ENCODE results near the gene CTSO. TPM values are rescaled to one million over a fixed set of nuclear protein-coding genes. Genes with fewer than 3 reads are reported as not detected.

The CTSO gene, protein sequence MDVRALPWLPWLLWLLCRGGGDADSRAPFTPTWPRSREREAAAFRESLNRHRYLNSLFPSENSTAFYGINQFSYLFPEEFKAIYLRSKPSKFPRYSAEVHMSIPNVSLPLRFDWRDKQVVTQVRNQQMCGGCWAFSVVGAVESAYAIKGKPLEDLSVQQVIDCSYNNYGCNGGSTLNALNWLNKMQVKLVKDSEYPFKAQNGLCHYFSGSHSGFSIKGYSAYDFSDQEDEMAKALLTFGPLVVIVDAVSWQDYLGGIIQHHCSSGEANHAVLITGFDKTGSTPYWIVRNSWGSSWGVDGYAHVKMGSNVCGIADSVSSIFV
- total RNA-seq = 24.5 TPM

- peak; percentile 95 for DNase-seq
Measured at GRCh38 chr4:155953151-155954117, at the start of gene CTSO. Gene CTSO, minus strand, starts transcription at chr4:155953866. Its CDS starts 19 bp downstream, at chr4:155953847.

DNA sequence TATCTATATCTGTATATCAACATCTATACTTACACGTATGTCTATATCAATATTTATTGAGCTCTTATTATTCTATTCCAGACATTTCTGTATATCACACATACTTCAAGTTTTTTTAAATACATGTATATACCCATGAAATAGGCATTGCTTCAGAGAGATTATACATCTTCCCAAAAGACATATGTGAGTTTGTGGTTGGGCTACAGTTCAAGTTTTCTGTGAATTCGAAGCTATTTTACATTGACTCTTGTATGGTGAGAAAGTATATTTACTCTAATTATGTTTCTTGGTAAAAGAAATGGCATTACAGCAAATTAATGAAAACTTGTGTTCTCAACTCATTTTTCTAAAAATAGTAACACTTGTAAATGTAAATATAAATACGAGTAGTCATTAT is 46.8 kb upstream of the CTSO start:
- DNase-seq = no peak

DNA sequence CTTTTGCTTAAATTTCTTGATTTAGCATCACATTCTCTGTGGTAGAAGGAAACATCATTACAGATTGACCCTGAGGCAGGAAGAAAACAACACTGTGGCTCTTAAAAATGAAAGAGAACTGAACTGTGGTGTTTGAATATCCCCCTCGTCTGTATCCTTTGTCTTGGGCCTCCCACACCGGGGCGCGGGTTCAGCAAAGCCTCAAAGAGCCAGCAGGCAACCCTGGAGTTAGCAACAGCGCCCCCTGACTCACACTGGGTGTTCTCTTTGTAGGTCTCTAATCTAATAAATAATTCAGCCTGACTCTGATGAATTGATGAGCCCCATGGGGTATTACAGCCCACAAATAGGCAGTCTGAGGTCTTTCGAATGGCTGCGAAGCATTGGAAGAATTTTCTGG is 46.1 kb upstream of the CTSO start:
- peak; percentile 9 for DNase-seq

DNA sequence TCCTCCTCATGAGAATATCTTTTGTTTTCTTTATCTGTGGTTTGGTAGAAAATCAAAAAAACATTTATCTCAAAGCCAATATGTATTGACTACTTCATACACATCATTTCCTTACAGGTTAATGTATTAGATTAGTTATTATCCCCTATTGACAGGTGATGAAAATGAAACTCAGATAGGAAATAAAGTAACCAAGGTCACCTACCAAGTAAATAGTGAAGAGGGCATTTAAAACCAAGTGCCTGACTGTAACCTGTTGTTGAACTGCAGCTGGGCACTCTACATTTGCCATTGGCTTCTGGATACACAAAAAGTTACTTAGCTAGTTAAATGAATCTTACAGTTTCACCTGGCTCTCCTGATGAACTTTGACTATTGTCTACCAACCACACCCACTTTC is 41.4 kb upstream of the CTSO start:
- no peak for DNase-seq

DNA sequence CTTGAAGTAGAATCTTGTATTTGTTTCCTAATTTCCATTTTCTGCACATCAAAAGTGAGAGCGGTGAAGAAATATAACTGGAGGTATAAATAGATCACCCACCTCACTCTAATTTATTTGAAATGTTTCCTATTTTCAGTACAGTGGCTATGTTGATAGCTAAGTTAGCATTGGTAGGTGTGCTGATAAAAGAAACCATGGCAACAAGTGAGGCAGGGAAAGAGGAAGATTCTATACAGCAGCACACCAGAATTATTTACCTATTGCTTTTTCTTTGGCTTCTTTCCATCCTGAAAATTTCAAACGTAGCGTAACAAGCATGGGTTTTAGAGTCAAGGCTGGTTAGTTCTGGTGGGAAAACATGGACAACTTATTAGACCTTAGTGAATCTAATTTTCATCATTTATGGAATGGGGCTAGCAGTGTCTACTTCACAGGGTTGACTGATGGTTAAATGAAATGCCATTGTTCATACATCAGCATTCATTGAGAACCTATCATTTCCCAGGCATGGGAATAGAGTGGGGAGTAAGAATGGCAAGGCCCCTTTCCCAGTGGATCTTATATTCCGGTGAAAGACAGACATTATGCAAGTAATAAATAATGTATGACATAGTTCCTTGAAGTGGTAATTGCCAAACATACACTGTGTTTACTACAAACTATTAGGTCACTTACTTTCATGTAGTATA is 30.6 kb upstream of the CTSO start:
- DNase-seq = no peak

DNA sequence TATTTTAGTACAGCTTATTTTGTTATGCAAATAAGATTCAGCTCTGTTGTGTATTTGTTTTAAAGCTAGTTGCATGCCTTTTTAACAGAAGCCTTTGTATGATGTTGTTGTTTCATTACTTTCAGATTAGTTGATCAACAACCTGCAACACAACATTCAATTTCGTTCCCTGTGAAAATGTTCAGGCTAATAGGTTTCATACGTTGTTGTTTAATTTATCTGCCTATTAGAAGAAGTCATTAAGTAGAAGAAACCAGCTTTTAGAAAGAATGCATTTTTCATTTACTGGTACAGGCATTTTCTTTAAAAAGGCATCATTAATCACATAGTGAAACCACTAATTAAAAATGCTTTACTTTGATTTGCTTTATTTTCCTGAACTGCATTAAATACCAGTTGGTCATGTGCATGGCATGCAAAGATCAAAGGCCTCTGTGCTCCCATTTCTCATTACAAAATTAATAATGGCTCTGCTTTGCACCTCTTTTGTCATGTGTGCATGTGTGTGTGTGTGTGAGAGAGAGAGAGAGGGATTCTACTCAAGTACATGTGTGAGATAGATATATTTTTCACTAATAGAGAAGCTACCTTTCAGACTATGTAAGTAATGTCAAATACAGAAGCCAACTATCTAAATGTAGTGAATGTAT is 29.2 kb upstream of the CTSO start:
- no peak for DNase-seq

DNA sequence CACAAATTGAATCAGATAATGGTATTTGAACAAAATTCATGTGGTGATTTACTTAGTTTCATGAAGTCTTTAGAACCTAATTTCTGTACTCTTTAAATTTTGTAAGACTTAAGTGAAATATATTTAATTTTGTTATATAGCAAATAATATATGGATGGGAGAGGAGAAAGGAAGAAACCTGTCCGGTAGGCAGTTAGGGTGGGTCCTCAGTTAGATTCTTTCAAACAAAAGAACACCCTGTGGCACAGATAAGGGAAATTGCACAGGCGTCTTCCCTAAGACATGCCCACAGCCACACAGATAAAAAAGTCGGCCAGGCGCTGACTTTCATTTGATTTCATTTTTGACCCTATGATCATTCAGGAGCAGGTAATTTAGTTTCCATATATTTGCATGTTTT is 25.1 kb upstream of the CTSO start:
- no peak for DNase-seq

DNA sequence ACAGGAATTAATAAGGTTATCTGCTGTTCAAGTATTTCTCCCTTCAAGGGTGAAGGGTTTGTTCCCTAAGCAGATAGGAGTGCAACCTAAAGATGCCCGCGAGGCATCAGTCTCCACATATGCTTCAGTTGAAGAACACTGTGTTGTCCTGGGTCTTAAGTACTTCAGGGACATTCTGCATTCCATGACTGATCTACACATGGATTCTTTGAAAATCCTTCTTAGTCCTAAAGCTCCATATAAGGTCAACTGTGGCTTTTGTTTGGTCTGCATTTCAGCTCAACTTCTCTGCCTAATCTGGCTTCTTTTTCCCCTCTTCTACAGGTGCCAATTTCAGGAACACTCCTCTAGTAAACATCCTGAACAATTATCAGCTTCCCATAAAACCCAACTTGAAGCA is 21.8 kb upstream of the CTSO start:
- DNase-seq = no peak

DNA sequence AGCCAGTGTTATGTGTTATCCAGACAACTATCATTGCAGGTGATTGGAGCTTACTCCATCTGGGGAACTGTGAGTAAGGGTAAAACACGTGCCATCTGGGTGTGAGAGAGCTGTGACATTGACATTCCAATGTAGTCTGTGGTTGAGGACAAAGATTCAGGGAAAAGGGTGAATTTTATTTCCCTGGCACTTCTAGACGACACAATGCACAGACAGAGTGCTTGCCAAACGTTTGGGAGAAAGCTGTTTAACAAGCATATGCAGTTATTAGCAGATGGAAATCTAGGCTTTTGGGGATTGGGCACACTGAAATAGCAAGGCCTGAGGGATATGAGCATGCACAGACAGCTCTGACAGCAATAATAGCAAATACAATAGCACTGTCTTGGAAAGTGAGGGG is 21.3 kb upstream of the CTSO start:
- DNase-seq = peak; percentile 35

DNA sequence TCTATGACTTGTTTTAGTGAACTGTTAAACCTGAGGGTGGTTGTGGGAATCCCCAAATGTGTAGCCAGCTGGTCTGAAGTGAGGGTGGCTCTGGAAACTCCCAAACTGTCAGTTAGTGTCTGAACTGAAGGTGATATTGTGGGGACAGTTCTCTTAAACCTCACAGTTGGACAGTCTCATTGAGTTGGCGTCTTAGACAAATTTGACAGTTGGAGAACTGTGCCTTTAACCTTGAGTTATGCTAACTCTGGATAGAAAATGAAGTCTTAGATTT is 20.7 kb upstream of the CTSO start:
- DNase-seq = no peak

GRCh38 chr4:155973639-155974475 is 20.2 kb upstream of the CTSO start:
- DNase-seq = no peak

GRCh38 chr4:155972098-155972497 is 18.4 kb upstream of the CTSO start:
- DNase-seq = no peak

DNA sequence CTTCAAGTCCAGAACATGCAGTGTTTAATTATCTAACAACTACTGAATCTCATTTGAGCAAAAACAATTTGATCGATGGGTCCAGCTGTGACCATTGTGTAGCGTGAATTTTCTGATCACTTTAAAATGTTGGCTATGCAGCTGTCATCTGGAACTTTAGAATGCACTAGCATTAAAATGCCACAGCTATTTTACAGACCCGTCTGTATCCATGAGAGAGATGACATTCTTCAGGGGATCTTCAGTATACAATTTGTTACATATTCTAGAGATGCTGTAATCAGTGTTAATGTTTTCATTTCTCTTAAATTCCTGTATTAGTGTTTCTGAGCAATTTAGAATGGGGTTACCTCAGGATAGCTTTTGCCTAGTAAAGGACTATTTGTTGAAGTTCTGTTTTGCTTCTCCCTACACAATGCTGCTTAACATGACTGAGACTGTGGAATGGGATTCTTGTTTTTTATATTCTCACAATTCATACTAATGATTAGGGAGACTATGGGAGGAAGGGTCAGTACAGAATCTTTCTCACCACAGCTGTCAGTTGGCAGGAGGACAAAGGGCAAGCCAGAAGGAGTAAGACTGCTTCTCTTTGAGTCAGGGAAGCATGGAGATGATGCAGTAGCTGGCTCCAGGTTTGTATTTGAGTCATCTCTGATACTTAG is 13.2 kb upstream of the CTSO start:
- peak; percentile 95 for DNase-seq

- DNase-seq = no peak
Measured at GRCh38 chr4:155966171-155966570, 12.5 kb upstream of the CTSO start.

DNA sequence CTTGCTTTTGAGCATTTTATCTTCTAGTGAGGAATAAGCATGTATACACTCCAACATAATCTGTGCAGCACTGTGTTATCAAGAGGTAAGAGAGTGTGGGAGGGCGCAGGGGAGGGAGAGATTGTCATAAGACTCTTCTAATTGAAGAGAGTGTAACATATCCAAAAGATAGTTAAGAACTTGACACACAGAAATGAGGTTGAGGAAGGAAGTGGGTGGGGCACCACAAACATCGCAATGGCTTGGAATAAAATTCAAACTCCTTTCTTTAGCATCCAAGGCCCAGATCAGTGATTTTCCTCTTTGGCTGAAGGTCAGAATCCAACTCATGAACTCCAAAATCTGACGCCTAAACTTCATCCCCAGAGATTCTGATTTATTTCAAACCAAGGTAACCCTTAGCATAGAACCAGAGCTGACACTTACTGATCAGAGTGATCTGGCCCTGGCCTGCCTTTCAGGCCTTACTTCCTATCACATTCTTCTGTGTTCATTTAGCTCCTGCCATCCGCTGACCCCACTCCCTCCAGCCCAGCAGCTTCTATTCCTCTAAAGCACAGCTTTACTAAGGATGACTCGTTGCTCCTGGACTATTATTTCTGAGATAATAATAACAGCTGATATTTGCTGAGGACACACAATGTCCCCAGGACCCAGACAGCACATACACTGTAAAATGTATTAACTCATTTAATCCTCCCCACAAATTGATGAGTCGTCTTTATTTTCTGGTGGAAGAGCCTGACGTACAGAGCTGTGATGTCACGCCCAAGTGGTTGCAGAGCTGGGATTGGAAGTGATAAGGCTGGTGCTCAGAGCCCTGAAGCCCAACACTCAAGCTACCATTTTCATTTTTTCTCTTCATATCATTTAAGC is 10.6 kb upstream of the CTSO start:
- no peak for DNase-seq

DNA sequence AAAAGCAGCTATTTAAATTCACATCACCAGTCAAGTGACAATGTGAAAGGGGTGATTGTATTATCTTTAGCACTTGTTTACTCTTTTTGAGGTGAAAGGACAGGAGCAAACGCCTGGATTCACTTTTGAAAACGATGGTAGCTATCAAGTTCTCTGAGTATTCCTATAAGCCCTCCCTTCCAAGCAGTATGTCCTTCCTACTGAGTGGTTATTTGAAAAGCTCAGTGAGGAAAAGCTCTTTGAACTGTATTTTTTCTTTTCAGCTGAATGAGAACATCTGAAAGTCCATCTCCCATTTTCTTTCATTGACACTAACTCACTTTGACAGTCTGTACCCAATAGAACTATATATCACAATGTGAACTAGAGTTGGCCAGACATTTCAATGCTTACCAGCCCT is 9.1 kb upstream of the CTSO start:
- no peak for DNase-seq

- DNase-seq = no peak
Measured at GRCh38 chr4:155961575-155961974, 7.9 kb upstream of the CTSO start.

DNA sequence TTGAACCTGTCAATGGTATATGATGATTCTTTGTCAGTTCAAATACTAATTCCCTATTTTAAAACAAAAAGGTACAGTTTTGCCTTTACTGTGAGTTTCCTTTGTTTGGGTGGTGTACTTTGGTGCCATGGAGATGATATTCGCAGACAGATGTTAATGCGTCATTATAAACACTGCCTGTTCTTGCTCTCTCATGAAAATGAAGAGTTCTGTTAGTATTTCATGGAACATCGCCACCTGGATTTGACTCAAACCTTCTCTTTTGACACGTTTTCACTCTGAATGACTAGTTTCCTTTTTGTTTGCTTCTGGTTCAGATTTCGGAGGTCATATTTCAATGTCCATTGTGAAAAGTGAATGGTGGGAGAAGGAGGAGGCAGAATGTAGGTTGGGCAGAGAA is 6.9 kb upstream of the CTSO start:
- DNase-seq = peak; percentile 90

DNA sequence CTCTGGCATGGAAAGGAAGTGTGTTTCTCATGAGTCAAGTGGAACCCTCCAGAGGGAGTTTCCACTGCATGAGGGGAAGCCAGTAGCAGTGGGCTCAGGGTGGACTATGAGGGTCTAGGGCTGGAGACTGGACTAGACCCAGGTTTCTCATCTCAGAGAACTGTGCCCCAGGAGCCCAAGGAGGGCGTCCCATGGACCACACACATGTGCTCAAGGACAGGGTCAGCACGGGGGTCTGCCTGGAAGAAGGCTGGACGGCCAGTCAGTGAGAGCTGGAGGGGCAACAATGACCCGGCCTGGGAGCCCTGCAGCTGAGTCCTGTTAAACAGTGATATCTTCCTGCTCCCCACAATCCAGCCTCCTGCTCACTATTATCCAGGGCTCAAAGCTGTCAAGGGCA is 5.8 kb upstream of the CTSO start:
- DNase-seq = no peak

- DNase-seq = no peak
Measured at GRCh38 chr4:155956461-155956860, 2.8 kb upstream of the CTSO start.

Data from tongue (tissue), 2 donors.